ENCODE data around the gene SCUBE1.
"Not testable (repeated sequence)": the region's sequence is repeated elsewhere in the genome, so short reads cannot be mapped to it uniquely, and the experiment has no call there.

SCUBE1 gene

GRCh38 chr22:43299736-43300135, 43.4 kb downstream of the SCUBE1 start:
- DNase-seq: no peak

GRCh38 chr22:43298062-43298801, 44.9 kb downstream of the SCUBE1 start:
- DNase-seq: no peak

GRCh38 chr22:43297270-43298061, 45.7 kb downstream of the SCUBE1 start:
- no peak for DNase-seq

- no peak for DNase-seq
These were observed 46.8 kb downstream of the SCUBE1 start for GRCh38 chr22:43296276-43296902.

- DNase-seq: no peak
These were observed 47.5 kb downstream of the SCUBE1 start for GRCh38 chr22:43295660-43296059.

- DNase-seq: no peak
These were observed 48.0 kb downstream of the SCUBE1 start for GRCh38 chr22:43295173-43295572.

GRCh38 chr22:43293655-43294392, 49.3 kb downstream of the SCUBE1 start:
- peak; percentile 81 for DNase-seq

GRCh38 chr22:43293259-43293654, 49.9 kb downstream of the SCUBE1 start:
- no peak for DNase-seq

GRCh38 chr22:43292630-43293018, 50.5 kb downstream of the SCUBE1 start:
- DNase-seq: no peak

- no peak for DNase-seq
These were observed 51.8 kb downstream of the SCUBE1 start for GRCh38 chr22:43291381-43291780.

- DNase-seq: peak; percentile 38
These were observed 53.0 kb downstream of the SCUBE1 start for GRCh38 chr22:43289976-43290721.

GRCh38 chr22:43289531-43289963, 53.6 kb downstream of the SCUBE1 start:
- no peak for DNase-seq

GRCh38 chr22:43288807-43289420, 54.3 kb downstream of the SCUBE1 start:
- no peak for DNase-seq

- DNase-seq: no peak
These were observed 54.8 kb downstream of the SCUBE1 start for GRCh38 chr22:43288378-43288777.

GRCh38 chr22:43287441-43287840, 55.7 kb downstream of the SCUBE1 start:
- no peak for DNase-seq

GRCh38 chr22:43281394-43281793, 61.8 kb downstream of the SCUBE1 start:
- DNase-seq: no peak

GRCh38 chr22:43280523-43280886, 62.7 kb downstream of the SCUBE1 start:
- not testable (repeated sequence) for DNase-seq

- no peak for DNase-seq
These were observed 63.2 kb downstream of the SCUBE1 start for GRCh38 chr22:43279867-43280522.

GRCh38 chr22:43277987-43278601, 65.1 kb downstream of the SCUBE1 start:
- DNase-seq: no peak

- DNase-seq: no peak
These were observed 66.1 kb downstream of the SCUBE1 start for GRCh38 chr22:43277091-43277490.

- no peak for DNase-seq
These were observed 66.9 kb downstream of the SCUBE1 start for GRCh38 chr22:43276321-43276720.

Measured in NCI-H1694 treated with DMSO at 0.1 percent for 48 hours (cell line).